PFSK-1 (cell line): Measurements from ENCODE around the gene NEDD4L.

Source experiments
- POLR2AphosphoS5 ChIP-seq: IDR thresholded peaks from 2 replicates; pipeline ENCODE4 v1.6.1; 2012; ENCODE audit warnings: low read depth, mild to moderate bottlenecking, control low read depth, low read length, moderate library complexity
- SIN3A ChIP-seq: IDR thresholded peaks from 2 replicates; pipeline ENCODE4 v1.6.1; 2012; ENCODE audit warnings: mild to moderate bottlenecking, low read length, moderate library complexity, borderline replicate concordance; ENCODE audit not compliant: insufficient read depth

- TF ChIP-seq POLR2AphosphoS5 (no peak), SIN3A (no peak)
Measured at GRCh38 chr18:58027341-58027740, 16.7 kb upstream of the NEDD4L start.
